GM12864 (cell line): Measurements from ENCODE around the gene DPY19L3.

Source experiments
- DNase-seq: peaks from one replicate; pipeline ENCODE4 v3.0.0-alpha.2; 2011; ENCODE audit warnings: low read depth
- H3K4me3 ChIP-seq: 2 replicates; pipeline ENCODE4 v1.5.1; 2011; ENCODE audit warnings: mild to moderate bottlenecking, low read depth, low read length, control low read depth
- CTCF ChIP-seq: IDR thresholded peaks from 2 replicates; pipeline ENCODE4 v1.5.1; 2011; ENCODE audit warnings: low read depth, mild to moderate bottlenecking, moderate library complexity, low read length, control low read depth, inconsistent platforms; ENCODE audit errors: missing control alignments

DPY19L3 gene

DNA sequence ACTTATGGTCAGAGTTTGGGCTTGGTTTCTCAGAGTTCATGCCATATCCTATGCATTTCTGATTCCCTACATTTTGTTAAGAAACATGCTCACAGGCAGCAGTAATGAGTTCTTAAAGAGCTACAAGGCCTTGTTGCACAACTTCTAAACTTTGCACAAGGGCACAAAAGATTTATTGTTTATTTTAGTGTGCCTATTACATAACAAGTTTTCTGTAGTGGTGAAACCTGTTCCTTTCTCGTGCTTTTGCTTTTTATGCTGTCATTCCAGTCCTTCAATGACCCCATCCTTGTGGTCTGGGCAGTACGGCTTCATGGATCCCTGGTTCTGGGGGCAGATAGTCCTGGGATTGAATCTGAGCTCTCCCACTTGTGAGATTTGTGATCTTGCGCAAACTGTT lies 42.4 kb upstream of the DPY19L3 start:
- H3K4me3 ChIP-seq: no peak overlapping the region
- no peak for DNase-seq
- TF ChIP-seq CTCF: no peak

DNA sequence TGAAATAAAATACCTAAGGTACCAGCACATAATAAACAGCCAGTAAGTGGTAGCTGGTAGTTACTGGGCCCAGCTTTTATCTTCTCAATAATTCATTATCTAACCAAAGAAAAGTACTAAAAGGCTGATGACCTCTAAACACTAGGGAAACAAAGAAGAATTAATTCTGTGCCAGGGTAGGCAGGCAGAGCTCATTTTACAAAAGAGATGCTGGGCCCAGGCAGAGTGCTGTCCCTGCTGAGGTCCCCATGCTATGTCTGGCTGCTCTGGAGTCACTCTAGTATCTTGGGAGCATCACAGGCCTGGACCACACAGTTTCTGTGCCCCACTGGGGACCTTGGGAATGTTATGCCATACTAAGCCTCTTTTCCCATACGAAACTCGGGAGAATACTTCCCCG lies 41.9 kb upstream of the DPY19L3 start:
- TF ChIP-seq CTCF: no peak
- DNase-seq: no peak
- no peak overlapping the region for H3K4me3 ChIP-seq

DNA sequence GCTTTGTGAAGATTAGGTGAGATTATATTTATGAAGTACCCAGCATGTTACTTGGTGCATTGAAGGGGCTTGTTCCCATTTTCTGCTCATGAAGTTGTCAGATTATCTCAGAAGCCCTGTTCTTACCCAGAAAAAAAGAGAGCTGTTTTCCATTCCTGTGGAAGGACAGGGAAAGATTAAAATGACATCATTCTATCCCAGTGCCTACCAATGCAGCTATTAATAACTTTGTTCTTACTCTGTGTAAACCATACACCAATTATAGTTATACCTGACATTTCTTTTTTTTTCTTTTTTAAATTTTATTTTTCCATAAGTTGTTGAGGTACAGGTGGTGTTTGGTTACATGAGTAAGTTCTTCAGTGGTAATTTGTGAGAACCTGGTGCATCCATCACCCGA lies 41.5 kb upstream of the DPY19L3 start:
- DNase-seq: no peak
- no peak overlapping the region for H3K4me3 ChIP-seq
- no peak for TF ChIP-seq CTCF

GRCh38 chr19:32367063-32367462 lies 38.5 kb upstream of the DPY19L3 start:
- no peak for DNase-seq
- TF ChIP-seq CTCF: no peak
- H3K4me3 ChIP-seq: no peak overlapping the region

GRCh38 chr19:32367948-32368536 lies 37.5 kb upstream of the DPY19L3 start:
- no peak for TF ChIP-seq CTCF
- H3K4me3 ChIP-seq: no peak overlapping the region
- no peak for DNase-seq

DNA sequence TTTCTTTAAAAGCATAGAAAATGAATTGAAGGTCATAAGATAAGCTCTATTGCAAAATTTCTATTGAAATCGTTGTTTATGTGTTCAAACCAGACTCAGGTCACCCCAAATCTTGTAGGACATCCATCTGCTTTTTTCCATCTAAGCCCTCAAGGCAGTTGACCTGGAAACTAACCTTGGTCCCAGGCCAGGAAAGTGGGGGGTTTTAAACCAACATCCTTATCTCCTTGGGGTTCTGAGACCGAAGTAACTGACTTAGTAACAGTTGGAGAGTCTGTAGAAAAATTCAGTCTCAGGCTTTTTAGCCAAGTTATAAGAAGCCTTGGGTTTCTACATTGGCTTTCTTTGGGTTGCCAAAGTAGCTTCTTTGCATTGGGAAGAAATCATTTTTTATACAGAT lies 36.8 kb upstream of the DPY19L3 start:
- no peak for TF ChIP-seq CTCF
- no peak for DNase-seq
- H3K4me3 ChIP-seq: no peak overlapping the region

- no peak for TF ChIP-seq CTCF
- no peak overlapping the region for H3K4me3 ChIP-seq
- DNase-seq: no peak
Measured at GRCh38 chr19:32372726-32373517, 32.6 kb upstream of the DPY19L3 start.
